SIG-M5 treated with dmso at 0.1 percent for 504 hours (cell line): ENCODE data around the gene SP7.
"Not testable (repeated sequence)": the region's sequence is repeated elsewhere in the genome, so short reads cannot be mapped to it uniquely, and the experiment has no call there.

Experiments used
- DNase-seq: peaks from one replicate; lab custom pipeline; 2025; ENCODE audit not compliant: unreplicated experiment; lab: John Stamatoyannopoulos, UW

Gene SP7

DNA sequence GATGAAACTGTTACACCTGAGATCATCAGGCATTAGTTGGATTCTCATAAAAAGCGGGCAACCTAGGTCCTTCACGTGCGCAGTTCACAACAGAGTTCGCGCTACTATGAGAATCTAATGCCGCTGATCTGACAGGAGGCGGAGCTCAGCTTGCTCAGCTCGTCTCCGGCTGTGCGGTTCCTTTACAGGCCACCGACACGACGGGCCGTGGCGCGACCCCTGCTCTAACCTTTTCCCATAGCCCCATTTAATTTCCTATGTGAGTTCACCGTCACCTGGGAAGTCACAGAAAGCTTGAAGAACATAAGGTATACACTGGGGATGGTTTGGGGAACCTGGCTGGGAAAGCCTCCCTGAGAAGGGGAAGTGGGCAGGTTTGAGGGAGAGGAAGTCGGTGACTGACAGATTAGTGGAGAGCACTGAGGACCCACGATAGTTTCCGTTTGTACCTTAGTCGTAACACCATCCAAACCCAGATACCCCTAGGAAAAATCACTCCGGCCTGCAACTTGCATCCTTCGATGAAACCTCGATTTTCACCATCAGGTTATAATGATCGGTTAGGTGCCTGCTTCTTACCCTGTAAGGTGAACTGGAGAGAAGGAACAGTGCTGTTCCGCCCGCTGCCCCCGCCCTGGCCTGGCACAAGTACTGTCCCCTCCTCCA, 11.9 kb downstream of the SP7 start:
- DNase-seq = peak; percentile 79

DNA sequence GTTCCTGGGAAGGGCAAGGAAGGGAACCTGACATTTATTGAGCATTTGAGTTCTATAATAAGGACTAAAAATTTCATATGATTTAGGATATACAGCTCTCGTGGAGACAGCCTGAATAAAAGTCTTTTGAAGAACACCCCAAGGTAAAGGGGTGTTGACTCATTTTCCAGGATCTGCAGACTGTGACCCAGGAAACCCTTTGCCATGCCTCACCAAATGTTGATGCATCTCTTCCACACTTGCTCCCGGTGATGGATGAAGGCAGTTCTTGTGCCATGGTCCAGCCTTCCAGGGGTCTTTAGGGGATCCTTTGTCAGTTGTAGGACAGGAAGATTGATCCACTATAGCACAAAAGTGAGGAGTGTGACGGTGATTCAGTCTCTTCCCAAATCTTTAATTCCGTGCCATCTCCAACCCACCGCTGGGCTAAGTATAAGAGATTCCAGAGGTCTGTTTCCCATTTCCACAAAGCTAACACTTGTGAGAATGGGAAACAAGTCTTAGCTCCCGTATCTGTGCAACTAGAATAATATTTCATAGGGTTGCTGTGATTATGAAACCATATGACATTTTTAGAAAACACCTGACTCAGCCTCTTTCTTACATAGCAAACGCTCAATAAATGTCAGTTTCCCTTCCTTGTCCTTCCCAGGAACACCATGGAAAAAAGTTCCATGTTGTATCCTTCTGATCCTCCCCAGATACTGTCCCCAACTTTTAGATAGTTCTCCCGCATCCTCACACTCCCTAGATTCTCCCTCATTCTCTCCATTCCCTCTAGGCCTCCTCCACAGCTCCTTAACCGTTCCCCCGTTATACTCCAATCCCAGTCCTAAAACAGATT, 15.6 kb downstream of the SP7 start:
- no peak for DNase-seq

DNA sequence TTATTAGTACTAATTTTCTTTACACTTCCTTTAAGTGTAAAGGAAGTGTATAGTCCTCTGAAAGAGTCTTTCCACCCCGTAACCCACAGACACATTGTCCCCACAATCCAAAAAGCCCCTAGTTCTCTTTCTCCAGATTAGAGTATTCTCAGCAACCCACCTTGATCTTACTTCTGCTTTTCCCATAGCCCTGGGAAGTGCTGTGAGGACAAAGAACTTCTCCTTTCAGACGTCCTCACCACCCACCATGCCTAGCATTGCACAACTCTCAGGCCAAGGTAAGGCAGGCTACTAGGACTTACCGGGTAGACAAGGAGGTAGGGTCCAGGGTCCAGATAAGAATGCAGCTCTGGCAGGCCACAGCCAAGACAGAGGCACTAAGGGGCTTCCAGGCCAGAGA, 22.2 kb downstream of the SP7 start:
- peak; percentile 25 for DNase-seq

DNA sequence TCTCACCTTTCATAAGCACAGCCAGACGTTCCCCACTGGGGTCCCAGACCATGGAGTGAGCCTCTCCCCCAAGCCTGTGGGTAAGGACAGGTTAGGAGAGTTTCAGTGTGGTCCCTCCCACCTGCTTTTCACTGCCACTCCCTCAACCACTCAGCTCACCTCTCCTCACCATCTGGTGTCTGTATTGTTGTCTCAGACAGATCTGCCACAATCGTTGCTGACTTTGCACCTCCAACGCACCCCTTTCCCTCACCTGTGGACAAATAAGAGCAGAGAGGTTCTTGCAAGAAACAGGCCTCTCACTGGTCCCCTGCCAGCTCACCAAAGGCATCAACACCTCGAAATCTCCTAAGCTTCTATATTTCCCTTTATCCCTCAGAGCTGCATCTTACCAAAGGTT, 27.9 kb downstream of the SP7 start:
- DNase-seq = no peak

DNA sequence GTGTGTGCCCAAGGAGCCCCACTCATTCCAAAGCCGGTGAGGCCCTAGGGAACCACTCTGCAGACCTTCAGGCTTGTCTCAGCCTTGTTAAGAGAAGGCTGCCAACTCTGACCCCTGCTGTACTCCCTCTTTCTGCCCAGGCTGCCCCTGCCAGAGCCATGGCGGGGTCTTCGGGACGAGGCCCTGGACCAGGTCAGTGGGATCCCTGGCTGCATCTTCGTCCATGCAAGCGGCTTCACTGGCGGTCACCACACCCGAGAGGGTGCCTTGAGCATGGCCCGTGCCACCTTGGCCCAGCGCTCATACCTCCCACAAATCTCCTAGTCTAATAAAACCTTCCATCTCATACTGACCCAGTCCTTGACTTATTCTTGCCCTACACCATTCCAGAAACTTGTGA, 29.3 kb downstream of the SP7 start:
- no peak for DNase-seq

DNA sequence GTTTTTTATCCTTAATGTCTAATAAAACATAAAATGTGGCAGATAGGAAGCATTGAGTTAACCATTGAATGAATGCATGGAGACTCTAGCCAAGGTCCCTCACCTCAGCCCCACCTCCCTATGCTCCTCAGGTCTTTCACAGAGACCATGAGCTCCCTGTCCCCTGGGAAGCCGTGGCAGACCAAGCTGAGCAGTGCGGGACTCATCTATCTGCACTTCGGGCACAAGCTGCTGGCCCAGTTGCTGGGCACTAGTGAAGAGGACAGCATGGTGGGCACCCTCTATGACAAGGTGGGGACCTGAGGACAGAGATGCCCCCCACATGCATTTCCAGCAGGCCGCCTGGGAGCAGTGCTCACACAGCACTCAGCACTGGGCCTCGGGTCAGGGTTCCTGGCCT, 33.3 kb downstream of the SP7 start:
- no peak for DNase-seq

DNA sequence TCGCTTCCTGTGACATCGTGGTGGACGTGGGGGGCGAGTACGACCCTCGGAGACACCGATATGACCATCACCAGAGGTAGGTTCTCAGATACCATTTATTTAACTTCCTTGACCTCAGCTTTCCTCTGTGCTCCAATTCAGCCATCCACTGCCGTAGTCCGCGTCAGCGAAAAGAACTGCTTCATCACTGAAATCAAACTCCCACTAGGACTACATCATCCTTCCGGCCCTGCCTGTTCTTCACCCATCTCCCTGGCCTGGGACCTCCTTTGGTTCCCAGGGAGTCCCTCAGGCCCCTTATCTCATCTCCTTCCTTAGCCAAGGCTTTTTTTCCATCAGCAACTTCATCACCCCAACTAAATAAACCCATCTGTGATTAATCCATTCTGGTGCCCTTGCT, 36.0 kb downstream of the SP7 start:
- DNase-seq = peak; percentile 21

DNA sequence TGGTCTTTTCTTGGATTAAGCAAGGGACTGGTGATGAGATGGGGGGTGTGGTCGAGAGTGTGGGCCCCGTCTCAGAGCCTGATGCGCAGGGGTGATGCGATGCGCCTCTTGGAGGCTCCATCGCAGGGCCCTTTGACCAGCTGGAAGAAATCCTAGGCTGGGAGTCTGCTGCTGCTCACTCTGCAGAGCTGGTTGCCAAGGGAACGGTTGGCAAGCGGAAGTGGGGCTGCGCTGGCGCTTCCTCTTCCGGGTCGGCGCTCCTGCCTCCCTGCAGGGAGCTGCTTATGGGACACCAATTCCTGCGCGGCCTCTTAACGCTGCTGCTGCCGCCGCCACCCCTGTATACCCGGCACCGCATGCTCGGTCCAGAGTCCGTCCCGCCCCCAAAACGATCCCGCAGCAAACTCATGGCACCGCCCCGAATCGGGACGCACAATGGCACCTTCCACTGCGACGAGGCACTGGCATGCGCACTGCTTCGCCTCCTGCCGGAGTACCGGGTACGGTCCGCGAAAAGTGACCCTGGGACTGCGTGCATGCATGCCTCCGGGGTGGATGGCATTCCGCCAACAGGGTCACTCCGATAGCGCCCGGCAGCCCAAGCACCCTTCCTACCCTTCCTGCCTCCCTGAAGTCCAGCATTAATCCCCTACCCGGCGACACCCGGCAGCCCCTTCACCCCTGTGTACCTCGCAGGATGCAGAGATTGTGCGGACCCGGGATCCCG, 36.5 kb downstream of the SP7 start, which contains the start of gene MYG1:
Gene MYG1 (plus strand): TSS at position 242 of the 727 bp plus-strand sequence. CDS start 43 bp downstream, at position 285.
- DNase-seq = peak; percentile 93

DNA sequence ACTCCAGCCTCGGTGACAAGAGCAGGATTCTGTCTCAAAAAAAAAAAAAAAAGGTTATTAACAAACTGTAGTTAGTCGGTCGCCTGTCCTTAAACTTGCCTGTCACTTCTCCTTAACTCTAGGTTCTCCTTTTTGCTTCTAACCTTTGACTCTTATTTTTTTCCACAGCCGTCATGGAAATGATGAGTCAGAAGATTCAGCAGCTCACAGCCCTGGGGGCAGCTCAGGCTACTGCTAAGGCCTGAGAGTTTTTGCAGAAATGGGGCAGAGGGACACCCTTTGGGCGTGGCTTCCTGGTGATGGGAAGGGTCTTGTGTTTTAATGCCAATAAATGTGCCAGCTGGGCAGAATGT, 37.1 kb downstream of the SP7 start:
- peak; percentile 93 for DNase-seq

DNA sequence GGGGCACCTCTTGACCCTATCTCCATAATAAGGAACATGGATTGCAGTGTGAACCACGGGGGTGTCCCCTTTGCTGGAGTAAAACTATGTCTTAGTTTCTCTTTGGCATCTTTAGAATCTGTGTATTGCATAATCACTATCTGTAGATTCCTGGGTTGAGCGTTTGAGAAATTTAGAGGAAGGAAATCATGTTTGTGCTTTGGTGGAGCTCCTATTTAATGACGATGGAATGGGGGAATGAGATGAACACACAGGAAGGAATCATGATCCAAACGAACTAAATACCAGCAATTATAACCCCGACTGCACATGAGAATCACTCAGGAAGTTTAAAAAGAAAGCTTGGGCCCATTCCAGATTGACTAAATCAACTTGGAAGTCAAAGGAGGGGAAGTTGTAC, 38.0 kb downstream of the SP7 start:
- DNase-seq = peak; percentile 71

DNA sequence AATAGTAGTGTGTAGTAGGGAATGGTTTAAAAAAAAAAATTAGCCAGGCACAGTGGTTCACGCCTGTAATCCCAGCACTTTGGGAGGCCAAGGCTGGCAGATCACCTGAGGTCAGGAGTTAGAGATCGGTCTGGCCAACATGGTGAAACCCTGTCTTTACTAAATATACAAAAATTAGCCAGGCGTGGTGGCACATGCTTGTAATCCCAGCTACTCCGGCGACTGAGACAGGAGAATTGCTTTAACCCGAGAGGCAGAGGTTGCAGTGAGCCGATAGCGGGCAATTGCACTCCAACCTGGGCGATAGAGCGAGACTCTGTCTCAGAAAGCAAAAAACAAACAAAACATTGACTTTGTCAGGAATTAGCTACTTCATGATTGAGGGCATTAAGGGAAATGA, 39.0 kb downstream of the SP7 start:
- not testable (repeated sequence) for DNase-seq

DNA sequence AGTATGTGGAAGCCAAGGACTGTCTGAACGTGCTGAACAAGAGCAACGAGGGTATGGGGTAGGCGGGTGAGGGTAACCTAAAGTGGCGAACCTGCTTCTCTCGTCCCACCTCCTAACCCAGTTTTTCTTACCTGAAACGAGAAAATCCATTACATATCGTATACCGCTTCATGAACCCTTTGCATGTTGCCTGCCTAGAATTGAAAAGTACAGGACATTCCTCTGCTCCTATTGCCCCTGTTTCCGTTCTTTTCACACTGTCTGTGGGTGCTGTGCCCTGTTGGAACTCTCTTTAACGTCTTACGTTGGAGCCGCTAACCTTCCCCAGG, 40.3 kb downstream of the SP7 start:
- no peak for DNase-seq

DNA sequence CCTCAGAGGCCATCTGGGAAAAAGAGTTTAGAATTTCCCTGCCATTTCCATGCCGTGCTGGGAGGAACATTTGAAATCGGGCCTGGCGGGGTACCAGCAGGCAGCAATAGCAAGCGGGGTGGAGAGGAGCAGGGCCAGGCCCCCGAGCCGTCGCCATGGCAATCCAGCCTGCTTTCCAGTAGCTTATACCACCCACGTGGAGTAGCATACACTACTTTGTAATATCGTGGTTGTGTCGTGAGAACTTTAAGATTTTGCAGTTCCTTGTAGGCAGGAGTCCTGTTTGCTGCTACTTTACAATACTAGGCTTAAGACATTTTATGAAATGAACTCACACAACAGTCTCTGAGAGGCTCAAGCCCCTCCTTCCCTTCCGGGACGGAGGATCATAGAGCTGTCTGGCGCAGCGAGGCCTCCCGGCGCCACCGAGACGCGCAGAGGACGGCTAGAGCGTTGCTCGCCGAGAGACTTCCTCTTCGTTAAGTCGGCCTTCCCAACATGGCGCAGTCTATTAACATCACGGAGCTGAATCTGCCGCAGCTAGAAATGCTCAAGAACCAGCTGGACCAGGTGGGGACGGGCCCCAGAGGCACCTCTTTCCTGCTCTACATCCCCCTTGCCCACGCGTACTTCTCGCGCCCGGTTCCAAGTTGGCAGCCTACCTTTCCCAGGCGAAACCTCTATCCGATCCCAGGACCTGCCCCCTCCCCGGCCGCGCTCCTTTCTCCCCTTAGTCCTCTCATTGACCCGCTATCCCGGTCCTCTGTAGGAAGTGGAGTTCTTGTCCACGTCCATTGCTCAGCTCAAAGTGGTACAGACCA, 40.9 kb downstream of the SP7 start, which contains the start of gene PFDN5:
Gene PFDN5 (plus strand): TSS at position 473 of the 821 bp plus-strand sequence. CDS start 26 bp downstream, at position 499.
- DNase-seq = peak; percentile 87

DNA sequence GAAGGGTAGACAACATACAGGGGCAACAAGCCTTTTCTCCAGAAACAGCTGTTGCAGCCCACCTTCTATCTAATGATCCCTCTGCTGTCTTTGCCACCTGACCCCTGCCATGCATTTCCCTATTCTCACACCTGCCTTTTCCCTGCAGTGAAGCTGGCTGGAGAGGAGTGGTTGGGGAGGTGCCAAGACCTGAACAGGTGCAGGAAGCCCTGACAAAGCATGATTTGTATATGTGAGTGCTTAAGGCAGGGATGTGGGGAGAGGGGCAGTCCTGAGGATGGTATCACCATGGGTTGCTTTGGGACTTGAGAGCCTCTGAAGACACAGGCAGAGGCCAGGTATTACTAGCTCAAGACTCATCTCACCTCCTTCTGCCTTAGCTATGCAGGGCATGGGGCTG, 43.7 kb downstream of the SP7 start:
- DNase-seq = no peak

DNA sequence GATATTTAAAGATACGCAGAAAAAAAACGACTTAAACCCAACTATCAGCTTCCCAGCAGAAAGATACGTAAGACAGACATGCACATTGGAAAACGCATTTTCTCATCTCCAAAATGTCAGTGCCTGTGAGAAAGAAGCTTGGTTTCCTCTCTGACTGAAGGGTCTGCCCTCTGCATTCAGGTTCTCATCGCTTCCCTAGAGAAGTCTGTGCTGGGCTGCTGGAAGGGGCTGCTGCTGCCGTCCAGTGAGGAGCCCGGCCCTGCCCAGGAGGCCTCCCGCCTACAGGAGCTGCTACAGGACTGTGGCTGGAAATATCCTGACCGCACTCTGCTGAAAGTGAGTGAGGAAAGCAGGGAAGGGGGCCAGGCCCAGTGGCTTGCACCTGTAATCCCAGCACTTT, 45.5 kb downstream of the SP7 start:
- DNase-seq = no peak

DNA sequence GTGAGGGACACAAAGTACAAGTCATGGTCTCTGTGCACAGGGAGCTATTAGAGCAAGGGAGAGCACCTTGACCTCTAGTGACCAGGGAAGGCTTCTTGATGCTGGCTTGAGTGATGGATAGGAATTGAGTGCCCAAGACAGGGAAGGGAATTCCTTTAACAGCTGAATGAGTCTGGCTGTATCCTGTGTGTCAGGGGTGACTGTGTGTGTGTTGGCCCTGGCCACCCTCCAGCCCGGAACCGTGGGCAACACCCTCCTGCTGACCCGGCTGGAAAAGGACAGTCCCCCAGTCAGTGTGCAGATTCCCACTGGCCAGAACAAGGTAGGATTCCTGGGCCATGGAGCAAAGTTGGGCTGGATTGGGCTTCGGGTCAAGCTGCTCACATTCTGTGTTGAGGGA, 46.3 kb downstream of the SP7 start:
- no peak for DNase-seq

DNA sequence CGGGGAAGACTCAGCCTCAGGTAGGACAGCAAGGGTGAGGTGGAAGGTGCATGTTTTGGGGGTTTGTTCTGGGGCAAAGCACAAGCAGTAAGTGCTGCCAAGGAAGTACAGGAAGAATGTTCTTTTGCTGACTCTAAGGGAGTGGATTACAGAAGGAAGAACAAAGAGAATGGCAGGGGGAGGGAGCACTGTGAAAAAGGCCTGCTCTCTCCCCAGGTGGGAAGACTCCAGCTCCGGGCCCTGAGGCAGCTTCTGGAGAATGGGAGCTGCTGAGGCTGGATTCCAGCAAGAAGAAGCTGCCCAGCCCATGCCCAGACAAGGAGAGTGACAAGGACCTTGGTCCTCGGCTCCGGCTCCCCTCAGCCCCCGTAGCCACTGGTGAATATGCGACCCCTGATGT, 47.8 kb downstream of the SP7 start:
- no peak for DNase-seq

DNA sequence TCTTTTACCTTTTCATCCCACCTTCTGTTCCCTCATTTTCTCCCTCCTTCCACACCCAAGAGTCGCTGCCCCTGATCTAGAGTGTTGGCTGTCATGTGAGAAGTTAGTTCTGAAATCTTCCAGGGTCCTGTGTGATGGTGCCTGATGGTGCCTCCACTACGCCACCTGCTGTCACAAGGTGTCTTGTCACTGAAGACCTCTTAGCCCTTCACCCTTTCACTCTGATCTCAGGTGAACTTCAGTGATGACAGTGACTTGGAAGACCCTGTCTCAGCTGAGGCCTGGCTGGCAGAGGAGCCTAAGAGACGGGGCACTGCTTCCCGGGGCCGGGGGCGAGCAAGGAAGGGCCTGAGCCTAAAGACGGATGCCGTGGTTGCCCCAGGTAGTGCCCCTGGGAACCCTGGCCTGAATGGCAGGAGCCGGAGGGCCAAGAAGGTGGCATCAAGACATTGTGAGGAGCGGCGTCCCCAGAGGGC, 48.4 kb downstream of the SP7 start:
- peak; percentile 50 for DNase-seq

DNA sequence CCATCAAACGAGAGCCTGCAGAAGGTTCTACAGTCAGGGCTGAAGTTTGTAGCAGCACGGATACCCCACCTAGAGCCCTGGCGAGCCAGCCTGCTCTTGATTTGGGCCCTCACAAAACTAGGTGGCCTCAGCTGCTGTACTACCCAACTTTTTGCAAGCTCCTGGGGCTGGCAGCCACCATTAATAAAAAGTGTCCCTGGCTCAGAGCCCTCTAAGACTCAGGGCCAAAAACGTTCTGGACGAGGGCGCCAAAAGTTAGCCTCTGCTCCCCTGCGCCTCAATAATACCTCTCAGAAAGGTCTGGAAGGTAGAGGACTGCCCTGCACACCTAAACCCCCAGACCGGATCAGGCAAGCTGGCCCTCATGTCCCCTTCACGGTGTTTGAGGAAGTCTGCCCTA, 49.7 kb downstream of the SP7 start:
- DNase-seq = no peak

DNA sequence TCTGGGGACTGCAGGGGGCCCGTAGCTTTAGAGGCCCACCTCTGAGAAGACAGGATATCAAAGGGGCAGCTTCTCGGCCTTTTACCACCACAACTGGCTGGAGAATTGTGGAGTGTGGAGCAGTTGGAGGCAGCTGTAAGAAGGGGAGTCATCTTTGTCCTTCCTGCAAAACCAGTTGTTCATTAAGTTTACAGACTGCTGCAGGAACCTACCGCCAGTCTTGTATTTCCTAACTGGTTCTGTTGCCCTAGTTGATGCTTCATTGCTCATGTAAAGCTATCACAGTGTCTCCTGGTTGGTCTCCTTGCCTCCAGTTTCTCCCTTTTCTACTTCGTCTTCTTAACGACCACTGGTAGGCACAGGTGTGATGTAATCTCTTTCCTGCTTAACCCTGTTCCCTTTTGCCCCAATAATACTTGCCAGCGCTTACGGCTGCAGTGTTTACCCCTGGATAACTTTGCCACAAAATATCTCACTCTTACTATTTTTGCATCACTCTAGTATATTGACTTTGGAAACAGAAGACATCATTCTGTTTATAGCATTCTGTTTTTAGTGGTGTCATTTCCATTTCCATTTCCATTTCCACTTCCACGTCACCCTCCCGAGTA, 56.2 kb downstream of the SP7 start:
- DNase-seq = no peak
